Hypothalamus (tissue), 51 donors: ENCODE results near the gene MAP4K1.

Source experiments
- DNase-seq, 51 donors: peaks; one replicate each; lab custom pipeline; 2025; lab: John Stamatoyannopoulos, UW

The MAP4K1 gene

GRCh38 chr19:38617764-38618589 is at the start of gene MAP4K1:
Gene MAP4K1, minus strand, starts transcription at chr19:38617953. Its CDS starts 58 bp downstream, at chr19:38617895.
- peak in 16 of 51 donors; percentile 6 to 36 (median 26) for DNase-seq

- DNase-seq = peak in 5 of 51 donors; percentile 10 to 37 (median 29)
Measured at GRCh38 chr19:38666663-38667511, 49.1 kb upstream of the MAP4K1 start.

GRCh38 chr19:38665950-38666662 is 48.4 kb upstream of the MAP4K1 start:
- no peak for DNase-seq

- DNase-seq = no peak
Measured at GRCh38 chr19:38665219-38665931, 47.6 kb upstream of the MAP4K1 start.

- no peak for DNase-seq
Measured at GRCh38 chr19:38664503-38665211, 46.9 kb upstream of the MAP4K1 start.

DNA sequence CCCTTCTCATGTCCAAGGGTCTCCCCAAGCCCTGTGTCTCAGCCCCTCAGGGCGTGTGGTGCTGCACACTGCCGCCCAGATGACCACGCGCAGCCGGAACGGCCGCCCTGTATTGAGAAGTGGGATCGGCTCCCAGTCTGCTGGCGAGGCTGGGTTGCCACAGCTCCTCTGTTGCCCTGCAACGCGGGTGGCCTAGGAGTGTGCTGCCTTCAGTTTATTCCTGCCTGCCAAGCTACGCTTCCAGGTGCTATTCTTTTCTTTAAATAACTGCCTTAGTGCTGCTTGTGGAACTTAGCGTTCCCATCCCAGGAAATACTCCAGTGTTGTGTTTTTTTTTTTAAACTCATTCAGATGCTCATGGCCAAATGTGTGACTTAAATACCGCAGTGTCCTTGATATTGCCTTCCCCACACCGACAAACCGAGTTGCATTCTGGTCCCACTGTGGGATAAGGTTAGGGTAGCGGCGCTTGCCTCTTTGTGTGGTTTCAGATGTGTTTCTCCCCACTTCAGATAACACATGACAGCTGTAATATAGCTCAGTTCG is 46.3 kb upstream of the MAP4K1 start:
- DNase-seq = peak in 37 of 51 donors; percentile 17 to 76 (median 46)

- peak in 1 of 51 donors; percentile 15 for DNase-seq
Measured at GRCh38 chr19:38663156-38663651, 45.5 kb upstream of the MAP4K1 start.

DNA sequence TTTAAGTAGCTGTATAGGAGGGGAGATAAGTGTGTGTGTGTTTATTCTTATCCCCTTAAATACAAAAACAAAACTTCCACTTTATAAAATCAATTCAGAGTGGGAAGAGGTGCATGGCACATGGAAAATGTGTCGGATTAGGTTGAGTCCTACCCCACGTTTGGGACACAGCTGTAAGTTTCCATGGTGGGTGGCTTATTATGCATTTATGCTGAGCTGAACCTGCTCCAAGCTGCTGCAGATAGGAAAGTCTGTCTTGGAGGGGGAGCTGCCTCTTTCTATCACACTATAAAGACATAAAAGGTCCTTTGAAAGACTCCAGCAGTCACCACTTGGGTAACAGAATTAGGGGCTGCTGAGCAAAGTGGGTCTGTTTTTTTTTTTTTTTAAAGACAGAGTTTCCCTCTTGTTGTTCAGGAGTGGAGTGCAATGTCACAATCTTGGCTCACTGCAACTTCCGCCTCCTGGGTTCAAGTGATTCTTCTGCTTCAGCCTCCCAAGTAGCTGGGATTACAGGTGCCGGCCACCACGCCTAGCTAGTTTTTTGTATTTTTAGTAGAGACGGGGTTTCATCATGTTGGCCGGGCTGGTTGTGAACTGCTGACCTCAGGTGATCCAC is 44.9 kb upstream of the MAP4K1 start:
- no peak for DNase-seq

DNA sequence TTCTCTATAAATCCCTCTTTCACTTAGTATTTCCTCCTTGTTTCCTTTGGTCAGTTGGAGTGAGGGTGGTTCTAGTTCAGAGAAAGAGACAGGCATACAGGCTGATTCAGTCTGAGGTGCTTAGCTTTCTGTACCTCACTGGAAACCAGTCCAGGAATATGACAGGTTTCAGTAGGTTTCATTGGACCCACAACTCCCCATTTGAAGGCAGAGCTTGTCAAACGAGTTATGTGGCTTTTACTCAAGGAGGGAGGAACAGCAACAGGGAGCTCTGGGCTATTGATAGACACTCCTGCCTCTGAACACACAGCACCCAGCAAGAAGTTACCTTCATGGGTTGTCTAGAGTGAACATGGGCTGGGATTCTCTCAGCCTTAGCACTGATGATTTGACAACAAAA is 44.2 kb upstream of the MAP4K1 start:
- DNase-seq = no peak

- no peak for DNase-seq
Measured at GRCh38 chr19:38661136-38661535, 43.4 kb upstream of the MAP4K1 start.

- no peak for DNase-seq
Measured at GRCh38 chr19:38660724-38661123, 43.0 kb upstream of the MAP4K1 start.

- DNase-seq = no peak
Measured at GRCh38 chr19:38658462-38659306, 40.9 kb upstream of the MAP4K1 start.

DNA sequence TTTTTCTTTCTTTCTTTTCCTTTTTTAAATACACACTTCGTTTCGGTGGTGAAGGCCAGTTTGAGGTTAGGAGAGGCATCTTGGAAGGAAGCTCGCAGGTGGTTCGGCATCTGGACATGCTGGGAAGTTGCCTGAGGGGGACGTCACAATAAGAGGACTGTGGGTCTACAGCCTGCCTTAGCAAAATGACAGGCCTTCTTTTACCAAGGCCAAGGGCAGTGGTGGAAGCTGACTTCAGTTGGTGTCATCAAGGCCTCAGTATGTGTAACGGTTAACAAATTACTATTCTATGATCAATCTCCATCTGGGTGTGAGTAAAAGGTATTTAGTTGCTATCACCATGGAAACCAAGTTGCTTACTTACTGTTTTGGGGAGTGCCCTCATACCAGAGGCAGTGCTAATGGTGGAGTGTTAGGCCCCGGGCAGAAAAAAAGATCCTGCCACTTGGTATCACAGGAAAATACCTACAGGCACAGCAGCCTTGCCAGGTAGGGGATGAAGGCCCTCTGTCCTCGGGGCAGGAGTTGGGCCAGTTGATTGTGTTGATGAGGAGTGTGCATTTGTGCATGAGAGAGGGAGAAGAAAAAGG is 40.0 kb upstream of the MAP4K1 start:
- DNase-seq = no peak

- DNase-seq = peak in 8 of 51 donors; percentile 12 to 53 (median 26)
Measured at GRCh38 chr19:38656171-38656981, 38.6 kb upstream of the MAP4K1 start.

DNA sequence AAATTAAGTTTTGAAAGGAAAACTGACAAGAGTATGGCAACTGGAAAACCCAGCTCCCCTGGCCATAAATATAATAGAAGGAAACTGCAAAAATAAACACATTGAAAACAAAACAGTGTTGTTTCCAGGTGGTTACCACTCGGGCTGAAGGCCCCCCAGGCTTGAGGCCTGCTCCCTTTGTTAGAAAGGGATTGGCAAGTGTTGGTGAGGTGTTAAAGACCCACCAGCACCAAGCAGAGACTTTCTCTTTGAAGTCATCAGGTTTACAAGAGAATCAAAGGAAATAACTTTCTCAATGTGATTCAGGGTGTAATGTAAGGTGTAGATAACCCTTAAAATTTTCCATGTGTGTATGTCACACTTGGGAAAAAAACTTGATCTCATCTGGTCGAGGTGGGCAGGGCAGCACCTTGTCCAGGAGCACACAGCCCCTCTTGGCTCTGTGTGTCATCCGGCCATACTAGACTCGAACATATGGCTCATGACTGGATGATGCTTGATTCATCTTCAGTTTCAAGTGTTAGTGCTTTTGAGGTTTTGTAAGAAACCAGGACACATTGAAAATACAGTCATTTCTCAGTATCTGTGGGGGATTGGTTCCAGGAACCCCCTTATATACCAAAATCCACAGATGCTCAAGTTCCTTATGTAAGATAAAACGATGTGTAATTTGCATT is 37.5 kb upstream of the MAP4K1 start:
- DNase-seq = no peak

GRCh38 chr19:38654628-38655055 is 36.9 kb upstream of the MAP4K1 start:
- DNase-seq = no peak
